HCT116 (cell line): ENCODE results near the gene SEMA5A. TPM values are rescaled to one million over a fixed set of nuclear protein-coding genes. Genes with fewer than 3 reads are reported as not detected.

Experiments used
- ATAC-seq: fragments of 200-7000 bp; cut with Tn5 transposase; 2 replicates; pipeline ENCODE4 v1.9.1; 2020; ENCODE audit warnings: mild to moderate bottlenecking, moderate library complexity
- BruUV-seq: library from RNA; stranded (reverse); fragments of 400-500 nt; replicated peaks from 2 replicates; lab custom pipeline; 2021; lab: Mats Ljungman, UMichigan
- CTCF ChIA-PET: fragments of 300-600 bp; sonication (Branson Sonifier 250); formaldehyde crosslinking; loops from one replicate; lab custom pipeline; 2021; ENCODE audit warnings: antibody characterized with exemption; lab: Charles Lee
- POLR2A ChIA-PET: fragments of 300-600, 350-600 bp; sonication (Branson Sonifier 250); formaldehyde crosslinking; loops from one replicate; lab custom pipeline; 2021; ENCODE audit warnings: antibody characterized with exemption; lab: Charles Lee
- RAD21 ChIA-PET, 2 experiments: fragments of 300-600 bp; sonication (Branson Sonifier 250); formaldehyde crosslinking; loops; one replicate each; lab custom pipeline; 2023; ENCODE audit warnings: low total read pairs in 2 of 2; ENCODE audit not compliant: uncharacterized antibody in 2 of 2, unreplicated experiment in 2 of 2, low non-redundant PET in 1 of 2; lab: Charles Lee
- DNase-seq: peaks from one replicate; pipeline ENCODE4 v3.0.0-alpha.2; 2010; ENCODE audit warnings: low read depth, low spot score
- H2AFZ ChIP-seq: fragments of 200-600 bp; shearing (Covaris generic), sonication (generic); 2 replicates; pipeline ENCODE4 v1.6.1; 2017; ENCODE audit warnings: low read depth, mixed run types, mixed read lengths, antibody characterized with exemption, low read length; ENCODE audit not compliant: poor library complexity, severe bottlenecking
- H3K27ac ChIP-seq: 2 replicates; pipeline ENCODE4 v1.5.1; 2012; ENCODE audit warnings: low read depth, low read length
- H3K27me3 ChIP-seq: fragments of 200-600 bp; sonication (generic); 2 replicates; pipeline ENCODE4 v1.6.1; 2016; ENCODE audit warnings: mixed run types, low read length, mixed read lengths; ENCODE audit not compliant: insufficient read depth
- H3K36me3 ChIP-seq, 2 experiments: fragments of 200-500 bp in 1 of 2; fragments of 200-600 bp in 1 of 2; sonication (Bioruptor generic) in 1 of 2; sonication (generic) in 1 of 2; 2 replicates each; pipeline versions ENCODE4 v1.5.1 to v1.6.1; 2014 to 2016; ENCODE audit warnings: low read length in 2 of 2, inconsistent platforms in 1 of 2, mixed read lengths in 1 of 2, mixed run types in 1 of 2; ENCODE audit not compliant: insufficient read depth in 2 of 2, control insufficient read depth in 1 of 2
- H3K4me1 ChIP-seq, 2 experiments: fragments of 200-600 bp in 1 of 2; sonication (generic) in 1 of 2; 2 replicates each; pipeline versions ENCODE4 v1.5.1 to v1.6.1; 2012 to 2017; ENCODE audit warnings: low read length in 2 of 2, inconsistent platforms in 1 of 2, mild to moderate bottlenecking in 1 of 2, mixed read lengths in 1 of 2, mixed run types in 1 of 2, moderate library complexity in 1 of 2; ENCODE audit not compliant: insufficient read depth in 2 of 2, control insufficient read depth in 1 of 2
- H3K4me2 ChIP-seq: fragments of 200-600 bp; sonication (generic); 2 replicates; pipeline ENCODE4 v1.6.1; 2017; ENCODE audit warnings: mixed run types, low read length, mixed read lengths
- H3K4me3 ChIP-seq, 2 experiments: fragments of 200-600 bp in 1 of 2; sonication (generic) in 1 of 2; replicated peaks in 1 of 2; 2 replicates each; pipeline ENCODE4 v1.5.1; 2011 to 2016; ENCODE audit warnings: low read length in 2 of 2, control low read depth in 1 of 2, low read depth in 1 of 2, mild to moderate bottlenecking in 1 of 2, mixed read lengths in 1 of 2, mixed run types in 1 of 2
- H3K79me2 ChIP-seq: fragments of 200-600 bp; sonication (generic); 2 replicates; pipeline ENCODE4 v1.6.1; 2017; ENCODE audit warnings: mild to moderate bottlenecking, mixed run types, low read length, moderate library complexity, mixed read lengths; ENCODE audit not compliant: insufficient read depth
- H3K9ac ChIP-seq: fragments of 200-600 bp; sonication (generic); 2 replicates; pipeline ENCODE4 v1.6.1; 2016; ENCODE audit warnings: low read length, mixed read lengths
- H3K9me2 ChIP-seq: fragments of 200-600 bp; sonication (generic), shearing (Covaris generic); 2 replicates; pipeline ENCODE4 v1.6.1; 2017; ENCODE audit warnings: mixed run types, mild to moderate bottlenecking, moderate library complexity; ENCODE audit not compliant: insufficient read depth
- H3K9me3 ChIP-seq, 2 experiments: fragments of 200-500 bp in 1 of 2; fragments of 200-600 bp in 1 of 2; sonication (Bioruptor generic) in 1 of 2; sonication (generic) in 1 of 2; 2 replicates each; pipeline ENCODE4 v1.6.1; 2014 to 2017; ENCODE audit warnings: low read length in 2 of 2, mixed read lengths in 2 of 2, inconsistent platforms in 1 of 2, low read depth in 1 of 2, mild to moderate bottlenecking in 1 of 2, mixed run types in 1 of 2, moderate library complexity in 1 of 2; ENCODE audit not compliant: control insufficient read depth in 1 of 2, insufficient read depth in 1 of 2
- H4K20me1 ChIP-seq: fragments of 200-600 bp; sonication (generic), shearing (Covaris generic); 2 replicates; pipeline ENCODE4 v1.6.1; 2017; ENCODE audit warnings: mixed run types, mild to moderate bottlenecking, moderate library complexity; ENCODE audit not compliant: insufficient read depth
- CBX3 ChIP-seq: IDR thresholded peaks from 2 replicates; pipeline ENCODE4 v1.6.1; 2012; ENCODE audit warnings: low read depth
- CEBPB ChIP-seq: IDR thresholded peaks from 2 replicates; pipeline ENCODE4 v1.6.1; 2012; ENCODE audit warnings: low read depth
- ELF1 ChIP-seq: IDR thresholded peaks from 2 replicates; pipeline ENCODE4 v1.6.1; 2012; ENCODE audit warnings: low read depth, borderline replicate concordance
- EZH2 ChIP-seq: fragments of 200-600 bp; sonication (generic); IDR thresholded peaks from 2 replicates; pipeline ENCODE4 v1.6.1; 2017; ENCODE audit warnings: antibody characterized with exemption, mixed run types
- EZH2phosphoT487 ChIP-seq: fragments of 200-600 bp; IDR thresholded peaks from 2 replicates; pipeline ENCODE4 v1.6.1; 2018; ENCODE audit warnings: antibody characterized with exemption, borderline replicate concordance
- JUND ChIP-seq: IDR thresholded peaks from 2 replicates; pipeline ENCODE4 v1.6.1; 2012
- POLR2AphosphoS5 ChIP-seq: IDR thresholded peaks from 2 replicates; pipeline ENCODE4 v1.6.1; 2011; ENCODE audit warnings: mild to moderate bottlenecking, low read depth, low read length, moderate library complexity
- REST ChIP-seq: IDR thresholded peaks from 2 replicates; pipeline ENCODE4 v1.6.1; 2012; ENCODE audit warnings: low read depth
- SIN3A ChIP-seq: IDR thresholded peaks from 2 replicates; pipeline ENCODE4 v1.6.1; 2012; ENCODE audit warnings: low read depth
- SRF ChIP-seq: IDR thresholded peaks from 2 replicates; pipeline ENCODE4 v1.6.1; 2012; ENCODE audit warnings: low read depth
- YY1 ChIP-seq: IDR thresholded peaks from 2 replicates; pipeline ENCODE4 v1.6.1; 2011; ENCODE audit warnings: low read length, low read depth, moderate library complexity, mild to moderate bottlenecking; ENCODE audit not compliant: insufficient replicate concordance; ENCODE audit errors: extremely low read depth
- intact Hi-C: fragments of 100-400 bp; cut with micrococcal nuclease; formaldehyde crosslinking; loops from 2 replicates; pipeline ENCODE4 v1.10.0; 2022
- total RNA-seq: library from RNA; stranded (reverse); gene quantifications from one replicate; pipeline ENCODE4 v1.2.1, GENCODE V29; 2021; ENCODE audit not compliant: unreplicated experiment
- TF ChIP-seq, protein P1 (sequence below): IDR thresholded peaks from 2 replicates; pipeline ENCODE4 v1.6.1; 2012
- TF ChIP-seq, protein P2 (sequence below): IDR thresholded peaks from 2 replicates; pipeline ENCODE4 v1.6.1; 2012

The SEMA5A gene
- total RNA-seq, 1 experiment from 2014 or later = 0.02 TPM

DNA sequence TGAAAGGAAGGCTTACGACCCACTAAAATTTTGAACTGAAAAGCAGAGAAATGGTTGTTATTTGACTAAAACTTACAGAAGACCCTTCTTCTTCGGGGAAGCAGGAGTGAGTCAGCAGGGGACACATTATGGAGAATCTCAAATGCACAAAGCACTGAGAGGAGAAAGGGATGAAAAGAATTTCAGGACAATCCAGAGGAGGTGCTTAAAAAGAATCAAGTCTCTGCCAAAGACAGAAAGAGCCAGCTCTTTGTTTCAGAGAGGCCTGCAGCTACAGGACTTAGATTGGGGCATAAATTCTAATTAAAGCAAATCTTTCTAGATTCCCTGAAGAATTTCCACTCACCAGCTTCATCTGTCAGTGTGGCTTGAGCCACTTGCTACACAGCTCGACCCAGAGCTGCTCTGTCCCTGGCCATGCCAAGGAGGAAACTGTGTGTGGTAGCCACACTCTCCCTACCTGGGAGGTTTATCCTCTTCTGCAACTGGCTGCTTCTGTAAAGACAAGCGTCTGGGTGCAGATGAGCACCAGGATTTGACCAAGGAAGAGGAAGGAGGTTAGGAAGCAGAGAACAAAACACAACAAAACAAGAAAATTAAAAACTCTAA, 89.9 kb downstream of the SEMA5A start:
- Histone ChIP-seq H3K9ac (no peak overlapping the region), H3K4me3 (no peak overlapping the region), H4K20me1 (no peaks in the 10 kb centered on the region), H3K36me3 (no peaks in the 10 kb centered on the region), H3K79me2 (no peaks in the 10 kb centered on the region), H3K4me1 (no peaks in the 10 kb centered on the region), H3K9me2 (no peaks in the 10 kb centered on the region), H3K27me3 (no peaks in the 10 kb centered on the region), H3K9me3 (peaks cover 12 to 30% of the 10 kb centered on the region in 2 experiments; a peak in 2 of 4 replicates), H2AFZ (no peak overlapping the region), H3K27ac (no peak overlapping the region), H3K4me2 (no peak overlapping the region)
- CTCF ChIA-PET = no interaction called here
- ATAC-seq (no peak), DNase-seq (no peak)
- intact Hi-C loops = no loop called here
- RAD21 ChIA-PET = no interaction called here
- POLR2A ChIA-PET = no interaction called here
- BruUV-seq = no TSS peak
- TF ChIP-seq SIN3A (no peak), POLR2AphosphoS5 (no peak), CBX3 (no peak), JUND (no peak), EZH2phosphoT487 (no peak), REST (no peak), SRF (no peak), EZH2 (no peak), YY1 (no peak), ELF1 (no peak), CEBPB (no peak)
- TF ChIP-seq, protein P1, sequence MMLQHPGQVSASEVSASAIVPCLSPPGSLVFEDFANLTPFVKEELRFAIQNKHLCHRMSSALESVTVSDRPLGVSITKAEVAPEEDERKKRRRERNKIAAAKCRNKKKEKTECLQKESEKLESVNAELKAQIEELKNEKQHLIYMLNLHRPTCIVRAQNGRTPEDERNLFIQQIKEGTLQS = no peak
- TF ChIP-seq, protein P2, sequence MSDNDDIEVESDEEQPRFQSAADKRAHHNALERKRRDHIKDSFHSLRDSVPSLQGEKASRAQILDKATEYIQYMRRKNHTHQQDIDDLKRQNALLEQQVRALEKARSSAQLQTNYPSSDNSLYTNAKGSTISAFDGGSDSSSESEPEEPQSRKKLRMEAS = no peak
